NCI-H345 (cell line): ENCODE results near the gene CD99.
"Not testable (repeated sequence)": the region's sequence is repeated elsewhere in the genome, so short reads cannot be mapped to it uniquely, and the experiment has no call there.

ENCODE experiments used
- DNase-seq: peaks from one replicate; lab custom pipeline; 2025; lab: John Stamatoyannopoulos, UW

CD99 gene

GRCh38 chrX:2690856-2691542 is at the start of gene CD99:
CD99 (plus strand) TSS chrX:2691295; CDS start chrX:2691361, 66 bp downstream.
- DNase-seq = no peak

- DNase-seq = no peak
Measured at GRCh38 chrX:2642146-2642545, 48.9 kb upstream of the CD99 start.

- no peak for DNase-seq
Measured at GRCh38 chrX:2642791-2643190, 48.3 kb upstream of the CD99 start.

GRCh38 chrX:2643880-2644279 is 47.2 kb upstream of the CD99 start:
- DNase-seq = no peak

GRCh38 chrX:2645563-2645962 is 45.5 kb upstream of the CD99 start:
- no peak for DNase-seq

- DNase-seq = no peak
Measured at GRCh38 chrX:2647627-2648026, 43.5 kb upstream of the CD99 start.

GRCh38 chrX:2650037-2650436 is 41.1 kb upstream of the CD99 start:
- no peak for DNase-seq

GRCh38 chrX:2650865-2651264 is 40.2 kb upstream of the CD99 start:
- no peak for DNase-seq

- no peak for DNase-seq
Measured at GRCh38 chrX:2652106-2652505, 39.0 kb upstream of the CD99 start.

- DNase-seq = no peak
Measured at GRCh38 chrX:2654436-2655340, 36.4 kb upstream of the CD99 start.

- no peak for DNase-seq
Measured at GRCh38 chrX:2656257-2656836, 34.7 kb upstream of the CD99 start.

GRCh38 chrX:2657532-2658113 is 33.5 kb upstream of the CD99 start:
- no peak for DNase-seq

- DNase-seq = no peak
Measured at GRCh38 chrX:2658585-2659292, 32.4 kb upstream of the CD99 start.

GRCh38 chrX:2662586-2662985 is 28.5 kb upstream of the CD99 start:
- no peak for DNase-seq

GRCh38 chrX:2664502-2664901 is 26.6 kb upstream of the CD99 start:
- no peak for DNase-seq

- DNase-seq = no peak
Measured at GRCh38 chrX:2665387-2666304, 25.4 kb upstream of the CD99 start.

GRCh38 chrX:2666491-2666890 is 24.6 kb upstream of the CD99 start:
- DNase-seq = no peak

- no peak for DNase-seq
Measured at GRCh38 chrX:2670978-2671377, 20.1 kb upstream of the CD99 start.

- no peak for DNase-seq
Measured at GRCh38 chrX:2672084-2672483, 19.0 kb upstream of the CD99 start.

- DNase-seq = no peak
Measured at GRCh38 chrX:2673611-2674010, 17.5 kb upstream of the CD99 start.

GRCh38 chrX:2675657-2676200 is 15.4 kb upstream of the CD99 start:
- not testable (repeated sequence) for DNase-seq
